Hepatic stellate cell (primary cell): ENCODE measurements around the gene DCLK1.

ENCODE experiments used
- DNase-seq: peaks from one replicate; pipeline ENCODE4 v3.0.0; 2011; ENCODE audit warnings: low spot score

The DCLK1 gene

GRCh38 chr13:35744566-35745178 lies 386.5 kb downstream of the DCLK1 start:
- no peak for DNase-seq

GRCh38 chr13:35744144-35744543 lies 387.0 kb downstream of the DCLK1 start:
- no peak for DNase-seq

GRCh38 chr13:35743165-35743564 lies 388.0 kb downstream of the DCLK1 start:
- no peak for DNase-seq

- DNase-seq = no peak
Measured at GRCh38 chr13:35741657-35742056, 389.5 kb downstream of the DCLK1 start.

GRCh38 chr13:35736876-35737275 lies 394.3 kb downstream of the DCLK1 start:
- DNase-seq = no peak

GRCh38 chr13:35733827-35734226 lies 397.4 kb downstream of the DCLK1 start:
- DNase-seq = no peak

GRCh38 chr13:35732565-35732964 lies 398.6 kb downstream of the DCLK1 start:
- DNase-seq = no peak

- no peak for DNase-seq
Measured at GRCh38 chr13:35731471-35731870, 399.7 kb downstream of the DCLK1 start.

- DNase-seq = no peak
Measured at GRCh38 chr13:35729926-35730627, 401.1 kb downstream of the DCLK1 start.

- DNase-seq = no peak
Measured at GRCh38 chr13:35727881-35728280, 403.3 kb downstream of the DCLK1 start.

GRCh38 chr13:35724446-35724845 lies 406.7 kb downstream of the DCLK1 start:
- DNase-seq = no peak

- DNase-seq = no peak
Measured at GRCh38 chr13:35723821-35724220, 407.4 kb downstream of the DCLK1 start.

- no peak for DNase-seq
Measured at GRCh38 chr13:35723053-35723461, 408.1 kb downstream of the DCLK1 start.

GRCh38 chr13:35722458-35723052 lies 408.6 kb downstream of the DCLK1 start:
- no peak for DNase-seq

- peak; percentile 75 for DNase-seq
Measured at GRCh38 chr13:35720690-35721554, 410.3 kb downstream of the DCLK1 start.

- no peak for DNase-seq
Measured at GRCh38 chr13:35720290-35720689, 410.9 kb downstream of the DCLK1 start.
